CD4-positive, alpha-beta T cell treated with Interleukin-4 for 1 hour (primary cell): ENCODE data around the gene RBFOX2.

ENCODE experiments used
- DNase-seq, 2 donors: peaks; one replicate each; pipeline ENCODE4 v3.0.0-alpha.2; 2020 to 2022

Gene RBFOX2

GRCh38 chr22:35893698-35894097 lies 134.9 kb downstream of the RBFOX2 start:
- no peak for DNase-seq

- no peak for DNase-seq
Observed at GRCh38 chr22:35892192-35892591, 136.4 kb downstream of the RBFOX2 start.

- no peak for DNase-seq
Observed at GRCh38 chr22:35891442-35891841, 137.2 kb downstream of the RBFOX2 start.

- no peak for DNase-seq
Observed at GRCh38 chr22:35889071-35889470, 139.6 kb downstream of the RBFOX2 start.

- no peak for DNase-seq
Observed at GRCh38 chr22:35888181-35888870, 140.3 kb downstream of the RBFOX2 start.

GRCh38 chr22:35887296-35887875 lies 141.2 kb downstream of the RBFOX2 start:
- no peak for DNase-seq

GRCh38 chr22:35886309-35886708 lies 142.3 kb downstream of the RBFOX2 start:
- DNase-seq, result no peak

GRCh38 chr22:35884529-35884928 lies 144.1 kb downstream of the RBFOX2 start:
- DNase-seq, result no peak

GRCh38 chr22:35883031-35883620 lies 145.5 kb downstream of the RBFOX2 start:
- DNase-seq, result no peak

- no peak for DNase-seq
Observed at GRCh38 chr22:35882211-35883030, 146.2 kb downstream of the RBFOX2 start.

- DNase-seq, result no peak
Observed at GRCh38 chr22:35879351-35879750, 149.3 kb downstream of the RBFOX2 start.

GRCh38 chr22:35873426-35873825 lies 155.2 kb downstream of the RBFOX2 start:
- no peak for DNase-seq

GRCh38 chr22:35872451-35872850 lies 156.2 kb downstream of the RBFOX2 start:
- no peak for DNase-seq

- no peak for DNase-seq
Observed at GRCh38 chr22:35870517-35871293, 157.9 kb downstream of the RBFOX2 start.

- no peak for DNase-seq
Observed at GRCh38 chr22:35868938-35869337, 159.7 kb downstream of the RBFOX2 start.

GRCh38 chr22:35866651-35867050 lies 162.0 kb downstream of the RBFOX2 start:
- DNase-seq, result no peak

- DNase-seq, result no peak
Observed at GRCh38 chr22:35864545-35865165, 164.0 kb downstream of the RBFOX2 start.

- DNase-seq, result no peak
Observed at GRCh38 chr22:35863432-35863831, 165.2 kb downstream of the RBFOX2 start.

GRCh38 chr22:35862697-35863096 lies 165.9 kb downstream of the RBFOX2 start:
- DNase-seq, result no peak

- DNase-seq, result no peak
Observed at GRCh38 chr22:35861451-35861850, 167.2 kb downstream of the RBFOX2 start.

GRCh38 chr22:35860837-35861236 lies 167.8 kb downstream of the RBFOX2 start:
- no peak for DNase-seq

- no peak for DNase-seq
Observed at GRCh38 chr22:35860087-35860733, 168.4 kb downstream of the RBFOX2 start.
